H1 (cell line): ENCODE results near the gene TBC1D22A. TPM values are rescaled to one million over a fixed set of nuclear protein-coding genes. Genes with fewer than 3 reads are reported as not detected.

ENCODE experiments used
- CTCF ChIA-PET: fragments of 300-600 bp; sonication (Branson Sonifier 250); formaldehyde crosslinking; loops from one replicate; lab custom pipeline; 2021; ENCODE audit not compliant: partially characterized antibody; lab: Charles Lee
- POLR2A ChIA-PET: fragments of 300-600 bp; sonication (Branson Sonifier 250); formaldehyde crosslinking; loops from one replicate; lab custom pipeline; 2021; ENCODE audit warnings: inconsistent platforms; ENCODE audit not compliant: partially characterized antibody; lab: Charles Lee
- DNase-seq, 2 experiments: peaks; one replicate each; pipeline versions ENCODE4 v3.0.0 to v3.0.0-alpha.2; 2010 to 2022; ENCODE audit warnings: low spot score in 2 of 2, low read depth in 1 of 2, mixed read lengths in 1 of 2
- FAIRE-seq: peaks from 2 replicates; lab custom pipeline; 2011; peaks lifted over from hg19 to GRCh38; lab: Jason Lieb, UNC
- H2AFZ ChIP-seq: 2 replicates; pipeline ENCODE4 v1.8.1; 2012; ENCODE audit warnings: low read length, inconsistent platforms
- H2AK5ac ChIP-seq: 2 replicates; pipeline ENCODE4 v1.6.1; 2013; ENCODE audit warnings: low read depth, low read length
- H2BK120ac ChIP-seq: replicated peaks from 2 replicates; pipeline ENCODE3; 2013; ENCODE audit warnings: low read depth, low read length, inconsistent platforms
- H2BK12ac ChIP-seq: 2 replicates; pipeline ENCODE4 v1.6.1; 2013; ENCODE audit warnings: low read depth, low read length
- H2BK15ac ChIP-seq: 2 replicates; pipeline ENCODE4 v1.6.1; 2013; ENCODE audit warnings: low read length
- H2BK20ac ChIP-seq: 2 replicates; pipeline ENCODE4 v1.6.1; 2013; ENCODE audit warnings: low read length
- H2BK5ac ChIP-seq: 2 replicates; pipeline ENCODE4 v1.6.1; 2013; ENCODE audit warnings: low read depth, low read length
- H3K14ac ChIP-seq: 2 replicates; pipeline ENCODE4 v1.6.1; 2013; ENCODE audit warnings: inconsistent platforms; ENCODE audit not compliant: insufficient read length
- H3K18ac ChIP-seq: 2 replicates; pipeline ENCODE4 v1.6.1; 2013; ENCODE audit warnings: low read length; ENCODE audit errors: extremely low read depth
- H3K23ac ChIP-seq: 2 replicates; pipeline ENCODE4 v1.6.1; 2013; ENCODE audit warnings: inconsistent platforms; ENCODE audit not compliant: insufficient read length
- H3K23me2 ChIP-seq: 2 replicates; pipeline ENCODE4 v1.6.1; 2013; ENCODE audit warnings: low read depth, low read length
- H3K27ac ChIP-seq: 2 replicates; pipeline ENCODE4 v1.6.1; 2011; ENCODE audit warnings: low read depth, low read length, inconsistent platforms
- H3K27me3 ChIP-seq, 4 experiments: replicated peaks in 1 of 4; 1 replicate in 1 of 4; 2 replicates in 3 of 4; pipeline versions ENCODE4 v1.6.1 to v1.8.1; 2011 to 2013; ENCODE audit warnings: low read length in 3 of 4, mild to moderate bottlenecking in 3 of 4, inconsistent platforms in 2 of 4, mixed read lengths in 2 of 4, moderate library complexity in 1 of 4; ENCODE audit not compliant: control insufficient read depth in 3 of 4, insufficient read depth in 3 of 4; ENCODE audit errors: extremely low read depth in 1 of 4
- H3K36me3 ChIP-seq, 4 experiments: 2 replicates each; pipeline versions ENCODE4 v1.6.1 to v1.8.1; 2011 to 2013; ENCODE audit warnings: mild to moderate bottlenecking in 4 of 4, low read length in 3 of 4, moderate library complexity in 2 of 4, control low read depth in 1 of 4, inconsistent platforms in 1 of 4; ENCODE audit not compliant: insufficient read depth in 4 of 4, control insufficient read depth in 2 of 4
- H3K4ac ChIP-seq: replicated peaks from 2 replicates; pipeline ENCODE3; 2013; ENCODE audit warnings: low read length, low read depth, mixed read lengths, inconsistent platforms; ENCODE audit not compliant: insufficient read length
- H3K4me1 ChIP-seq, 4 experiments: replicated peaks in 1 of 4; 1 replicate in 1 of 4; 2 replicates in 3 of 4; pipeline versions ENCODE4 v1.6.1 to v1.8.1; 2011 to 2013; ENCODE audit warnings: low read length in 3 of 4, inconsistent platforms in 2 of 4, mixed read lengths in 1 of 4; ENCODE audit not compliant: insufficient read depth in 4 of 4, control insufficient read depth in 3 of 4
- H3K4me2 ChIP-seq, 2 experiments: 2 replicates each; pipeline versions ENCODE4 v1.6.1 to v1.8.1; 2011 to 2013; ENCODE audit warnings: low read depth in 2 of 2, low read length in 2 of 2, control low read depth in 1 of 2, inconsistent platforms in 1 of 2, mild to moderate bottlenecking in 1 of 2; ENCODE audit not compliant: insufficient read depth in 1 of 2
- H3K4me3 ChIP-seq, 4 experiments: fragments of 200-600, 300-600 bp in 1 of 4; sonication (generic), shearing (Covaris generic), sonication (Bioruptor Twin) in 1 of 4; 2 replicates each; pipeline versions ENCODE4 v1.5.1 to v1.8.1; 2011 to 2016; ENCODE audit warnings: low read length in 4 of 4, low read depth in 3 of 4, control low read depth in 2 of 4, inconsistent platforms in 2 of 4, mild to moderate bottlenecking in 2 of 4, mixed read lengths in 1 of 4, moderate library complexity in 1 of 4; ENCODE audit not compliant: insufficient read depth in 2 of 4; ENCODE audit errors: extremely low read depth in 1 of 4
- H3K56ac ChIP-seq: replicated peaks from 2 replicates; pipeline ENCODE3; 2013; ENCODE audit warnings: low read depth, mild to moderate bottlenecking, mixed read lengths, low read length, inconsistent platforms; ENCODE audit not compliant: insufficient read length
- H3K79me1 ChIP-seq: 2 replicates; pipeline ENCODE4 v1.6.1; 2013; ENCODE audit warnings: low read depth, low read length, control low read depth
- H3K79me2 ChIP-seq, 2 experiments: 2 replicates each; pipeline versions ENCODE4 v1.6.1 to v1.8.1; 2012 to 2013; ENCODE audit warnings: low read length in 2 of 2, mild to moderate bottlenecking in 2 of 2, inconsistent platforms in 1 of 2; ENCODE audit not compliant: insufficient read depth in 2 of 2, control insufficient read depth in 1 of 2
- H3K9ac ChIP-seq, 4 experiments: replicated peaks in 1 of 4; 1 replicate in 1 of 4; 2 replicates in 3 of 4; pipeline versions ENCODE4 v1.6.1 to v1.8.1; 2011 to 2013; ENCODE audit warnings: low read depth in 3 of 4, low read length in 3 of 4, control low read depth in 2 of 4, mild to moderate bottlenecking in 2 of 4, moderate library complexity in 2 of 4, inconsistent platforms in 1 of 4; ENCODE audit errors: extremely low read depth in 1 of 4
- H3K9me3 ChIP-seq, 2 experiments: 2 replicates each; pipeline versions ENCODE4 v1.6.1 to v1.8.1; 2012 to 2013; ENCODE audit warnings: mild to moderate bottlenecking in 2 of 2, moderate library complexity in 2 of 2, control low read depth in 1 of 2, inconsistent platforms in 1 of 2, low read depth in 1 of 2, low read length in 1 of 2, mixed read lengths in 1 of 2; ENCODE audit not compliant: insufficient read depth in 2 of 2
- H4K20me1 ChIP-seq, 2 experiments: replicated peaks in 1 of 2; 2 replicates each; pipeline versions ENCODE3 to v1.8.1; 2011 to 2013; ENCODE audit warnings: inconsistent platforms in 2 of 2, low read length in 2 of 2, mild to moderate bottlenecking in 1 of 2; ENCODE audit not compliant: insufficient read depth in 2 of 2, control insufficient read depth in 1 of 2
- H4K5ac ChIP-seq: 2 replicates; pipeline ENCODE4 v1.6.1; 2013; ENCODE audit warnings: low read length, low read depth, mixed read lengths, inconsistent platforms; ENCODE audit not compliant: insufficient read length
- H4K8ac ChIP-seq: 2 replicates; pipeline ENCODE4 v1.8.0; 2013; ENCODE audit warnings: mild to moderate bottlenecking, moderate library complexity, low read length, inconsistent platforms; ENCODE audit not compliant: insufficient read depth; ENCODE audit errors: extremely low read depth
- H4K91ac ChIP-seq: replicated peaks from 2 replicates; pipeline ENCODE3; 2013; ENCODE audit warnings: low read length, mixed read lengths, inconsistent platforms; ENCODE audit not compliant: insufficient read length
- BACH1 ChIP-seq: IDR thresholded peaks from 2 replicates; pipeline ENCODE4 v1.6.1; 2012; ENCODE audit warnings: low read length, improper control_type of control experiment
- BRCA1 ChIP-seq: IDR thresholded peaks from 2 replicates; pipeline ENCODE4 v1.6.1; 2012; ENCODE audit warnings: low read depth, low read length, improper control_type of control experiment
- CHD2 ChIP-seq: IDR thresholded peaks from 2 replicates; pipeline ENCODE4 v1.6.1; 2012; ENCODE audit warnings: low read length, improper control_type of control experiment
- JUND ChIP-seq: IDR thresholded peaks from 2 replicates; pipeline ENCODE4 v1.6.1; 2011; ENCODE audit warnings: mild to moderate bottlenecking, improper control_type of control experiment, low read length
- PHF8 ChIP-seq: fragments of 200-600 bp; sonication (generic); conservative IDR thresholded peaks from 2 replicates; pipeline ENCODE4 v1.7.1; 2012; ENCODE audit warnings: low read depth, mild to moderate bottlenecking, inconsistent platforms, low read length, moderate library complexity
- RNF2 ChIP-seq: fragments of 200-900, 300-1000 bp; sonication (generic); IDR thresholded peaks from 2 replicates; pipeline ENCODE4 v1.7.1; 2016; ENCODE audit warnings: borderline replicate concordance, low read depth, mild to moderate bottlenecking, antibody characterized with exemption, low read length; ENCODE audit not compliant: poor library complexity, severe bottlenecking; ENCODE audit errors: missing control alignments
- TAF1 ChIP-seq: IDR thresholded peaks from 2 replicates; pipeline ENCODE4 v1.6.1; 2011; ENCODE audit warnings: mild to moderate bottlenecking, low read depth, low read length
- WGBS, 2 experiments: shearing (Covaris generic) in 1 of 2; methylation state at CpG; one replicate each; pipeline versions ENCODE4 v1.1.6 to v1.1.7; 2013 to 2015; ENCODE audit warnings: low lambda C conversion rate in 2 of 2, mixed read lengths in 2 of 2, inconsistent platforms in 1 of 2, low coverage in 1 of 2, missing lambda C conversion rate in 1 of 2; ENCODE audit not compliant: insufficient replicate concordance in 2 of 2, insufficient coverage in 1 of 2, insufficient read length in 1 of 2; ENCODE audit errors: extremely low coverage in 1 of 2, missing lambda C conversion rate in 1 of 2; 5-methylcytosine and 5-hydroxymethylcytosine counted together
- polyA plus RNA-seq, 7 experiments: library from polyadenylated mRNA; depleted of rRNA in 3 of 7; stranded (reverse) in 5 of 7; unstranded in 2 of 7; fragments of >200 nt in 5 of 7; fragments of 200-250 nt in 2 of 7; gene quantifications; 1 replicate in 5 of 7; 2 replicates in 1 of 7; 4 replicates in 1 of 7; pipeline versions ENCODE4 v1.2.1 to v1.2.3, GENCODE V29; 2011 to 2013; ENCODE audit warnings: missing spikeins in 2 of 7, mixed read lengths in 2 of 7
- total RNA-seq: library from RNA; stranded (reverse); fragmentation: NEBNext Ultra II Directional; extraction: Animal tissue kit (Norgen Biotek cat#: 25700); gene quantifications from 2 replicates; pipeline ENCODE4 v1.2.1, GENCODE V29; 2021
- TF ChIP-seq, protein P1 (sequence below): IDR thresholded peaks from 2 replicates; pipeline ENCODE4 v1.6.1; 2012; ENCODE audit warnings: inconsistent platforms
- TF ChIP-seq, protein P2 (sequence below): IDR thresholded peaks from 2 replicates; pipeline ENCODE4 v1.6.1; 2012; ENCODE audit warnings: low read length, inconsistent platforms

The TBC1D22A gene
- total and polyA plus RNA-seq, 2 of the 8 experiments (the other 6 are each of a cell fraction or from before 2014, with no cell fraction given), result 11.9 to 18.4 TPM

DNA sequence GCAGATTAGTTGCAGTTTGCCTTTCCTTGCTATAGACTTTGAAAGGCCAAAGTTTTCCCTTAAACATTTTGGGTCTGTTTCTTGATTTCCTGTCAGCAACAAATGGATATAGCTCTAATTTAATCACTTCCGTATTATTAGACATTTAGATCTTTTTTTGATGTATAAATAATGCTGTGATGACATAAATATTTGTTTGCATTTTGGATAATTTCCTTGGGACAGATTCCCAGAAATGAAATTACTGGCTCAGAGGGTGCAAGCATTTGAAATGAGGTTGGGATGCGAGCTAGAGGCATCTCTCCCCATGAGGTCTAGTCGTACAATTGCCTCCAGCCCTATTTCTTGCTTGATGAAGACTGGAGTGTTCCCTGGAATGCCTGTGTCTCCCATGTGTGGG, 94.2 kb downstream of the TBC1D22A start:
- Histone ChIP-seq H4K5ac (no peak overlapping the region), H4K20me1 (peaks cover 0 to 3% of the 10 kb centered on the region in 2 experiments), H3K23ac (no peak overlapping the region), H2BK120ac (no peak overlapping the region), H2BK15ac (no peak overlapping the region), H3K4me2 (no peak overlapping the region), H4K91ac (no peak overlapping the region), H3K9me3 (no peaks in the 10 kb centered on the region), H2BK20ac (no peak overlapping the region), H2AFZ (no peak overlapping the region), H3K4me3 (no peak overlapping the region), H3K56ac (no peak overlapping the region), H3K23me2 (no peaks in the 10 kb centered on the region), H3K4me1 (peaks cover 0 to 4% (median under 1%) of the 10 kb centered on the region in 4 experiments; a peak in 3 of 7 replicates), H2AK5ac (no peak overlapping the region), H2BK12ac (no peak overlapping the region), H3K79me2 (0 out of 4 replicates have a peak, but pooled peaks cover 0 to under 1% of the 10 kb centered on the region in 2 experiments), H3K18ac (no peak overlapping the region), H3K36me3 (no peaks in the 10 kb centered on the region), H3K27ac (no peak overlapping the region), H4K8ac (no peak overlapping the region), H3K9ac (no peak overlapping the region), H3K27me3 (no peaks in the 10 kb centered on the region), H3K79me1 (no peaks in the 10 kb centered on the region; the same call in 1 of the 2 replicates), H2BK5ac (no peak overlapping the region), H3K14ac (no peak overlapping the region), H3K4ac (no peak overlapping the region)
- 90% methylated on average over 3 of the region's 3 CpGs; no CpG with 5 or more reads in 1 of the 2 experiments for WGBS, 2 experiments
- FAIRE-seq (no peak), DNase-seq (no peak)
- ChIA-PET CTCF (interaction anchor here (1.0 to 2.3 kb wide), 2 partner anchors 30 to 58 kb away, joined by 3 to 6 read pairs; no protein-coding TSS in a partner anchor), POLR2A (no interaction called here)
- no peak for TF ChIP-seq TAF1
- no peak for TF ChIP-seq BACH1
- no peak for TF ChIP-seq JUND
- TF ChIP-seq, protein P1, sequence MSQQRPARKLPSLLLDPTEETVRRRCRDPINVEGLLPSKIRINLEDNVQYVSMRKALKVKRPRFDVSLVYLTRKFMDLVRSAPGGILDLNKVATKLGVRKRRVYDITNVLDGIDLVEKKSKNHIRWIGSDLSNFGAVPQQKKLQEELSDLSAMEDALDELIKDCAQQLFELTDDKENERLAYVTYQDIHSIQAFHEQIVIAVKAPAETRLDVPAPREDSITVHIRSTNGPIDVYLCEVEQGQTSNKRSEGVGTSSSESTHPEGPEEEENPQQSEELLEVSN, result no peak
- TF ChIP-seq BRCA1, result no peak
- no peak for TF ChIP-seq RNF2
- TF ChIP-seq CHD2, result no peak
- TF ChIP-seq, protein P2, sequence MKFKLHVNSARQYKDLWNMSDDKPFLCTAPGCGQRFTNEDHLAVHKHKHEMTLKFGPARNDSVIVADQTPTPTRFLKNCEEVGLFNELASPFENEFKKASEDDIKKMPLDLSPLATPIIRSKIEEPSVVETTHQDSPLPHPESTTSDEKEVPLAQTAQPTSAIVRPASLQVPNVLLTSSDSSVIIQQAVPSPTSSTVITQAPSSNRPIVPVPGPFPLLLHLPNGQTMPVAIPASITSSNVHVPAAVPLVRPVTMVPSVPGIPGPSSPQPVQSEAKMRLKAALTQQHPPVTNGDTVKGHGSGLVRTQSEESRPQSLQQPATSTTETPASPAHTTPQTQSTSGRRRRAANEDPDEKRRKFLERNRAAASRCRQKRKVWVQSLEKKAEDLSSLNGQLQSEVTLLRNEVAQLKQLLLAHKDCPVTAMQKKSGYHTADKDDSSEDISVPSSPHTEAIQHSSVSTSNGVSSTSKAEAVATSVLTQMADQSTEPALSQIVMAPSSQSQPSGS, result no peak
- no peak for TF ChIP-seq PHF8
